NCI-H1105 treated with DMSO at 0.1 percent for 48 hours (cell line): ENCODE data around the gene ZNF98.
A peak's percentile ranks its signal among the peaks of the same experiment; 100 is the strongest.

Experiments used
- DNase-seq: peaks from one replicate; lab custom pipeline; 2025; lab: John Stamatoyannopoulos, UW

ZNF98 gene

DNA sequence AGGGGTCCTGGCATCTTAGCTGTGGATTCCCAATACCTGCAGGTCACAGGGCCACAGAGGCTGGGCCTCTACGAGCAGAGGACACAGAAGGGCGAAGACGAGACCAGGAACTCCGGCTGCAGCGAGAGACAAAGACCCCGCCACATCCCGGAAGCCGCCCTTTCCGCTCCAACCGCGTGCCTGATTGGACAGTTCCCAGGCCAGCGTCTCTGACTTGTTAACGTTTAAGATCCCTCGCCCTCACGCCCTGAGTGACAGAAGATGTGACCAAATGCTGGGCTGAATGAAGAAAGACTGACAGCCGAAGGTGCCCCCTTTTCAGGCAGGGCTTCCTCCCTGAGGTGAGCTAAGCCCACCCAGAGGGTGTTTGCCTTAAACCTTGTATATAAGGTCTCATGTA, at the start of gene ZNF98:
ZNF98 (minus strand) TSS at position 136 of the 400 bp plus-strand sequence; CDS start at position 14, 122 bp downstream.
- DNase-seq, result no peak

- no peak for DNase-seq
These were observed 24.5 kb upstream of the ZNF98 start for GRCh38 chr19:22446605-22447004.

DNA sequence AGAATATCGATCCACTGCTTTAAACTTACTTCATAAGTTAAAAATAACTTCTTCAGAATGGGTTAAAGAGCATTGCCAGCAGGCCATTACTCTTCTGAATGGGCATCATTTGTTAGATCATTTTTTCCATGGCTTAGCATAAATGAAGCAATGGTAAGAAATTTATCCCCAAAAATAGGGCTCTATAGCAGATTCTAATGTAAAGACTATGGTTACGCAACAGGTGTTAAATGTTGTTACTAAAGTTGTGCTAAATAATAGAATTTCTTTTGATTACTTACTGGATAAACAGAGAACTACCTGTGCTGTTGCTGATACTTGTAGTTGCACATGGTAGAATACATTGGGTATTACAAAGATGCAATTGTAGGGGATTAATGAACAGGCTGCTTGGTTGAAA, 15.9 kb upstream of the ZNF98 start:
- no peak for DNase-seq

DNA sequence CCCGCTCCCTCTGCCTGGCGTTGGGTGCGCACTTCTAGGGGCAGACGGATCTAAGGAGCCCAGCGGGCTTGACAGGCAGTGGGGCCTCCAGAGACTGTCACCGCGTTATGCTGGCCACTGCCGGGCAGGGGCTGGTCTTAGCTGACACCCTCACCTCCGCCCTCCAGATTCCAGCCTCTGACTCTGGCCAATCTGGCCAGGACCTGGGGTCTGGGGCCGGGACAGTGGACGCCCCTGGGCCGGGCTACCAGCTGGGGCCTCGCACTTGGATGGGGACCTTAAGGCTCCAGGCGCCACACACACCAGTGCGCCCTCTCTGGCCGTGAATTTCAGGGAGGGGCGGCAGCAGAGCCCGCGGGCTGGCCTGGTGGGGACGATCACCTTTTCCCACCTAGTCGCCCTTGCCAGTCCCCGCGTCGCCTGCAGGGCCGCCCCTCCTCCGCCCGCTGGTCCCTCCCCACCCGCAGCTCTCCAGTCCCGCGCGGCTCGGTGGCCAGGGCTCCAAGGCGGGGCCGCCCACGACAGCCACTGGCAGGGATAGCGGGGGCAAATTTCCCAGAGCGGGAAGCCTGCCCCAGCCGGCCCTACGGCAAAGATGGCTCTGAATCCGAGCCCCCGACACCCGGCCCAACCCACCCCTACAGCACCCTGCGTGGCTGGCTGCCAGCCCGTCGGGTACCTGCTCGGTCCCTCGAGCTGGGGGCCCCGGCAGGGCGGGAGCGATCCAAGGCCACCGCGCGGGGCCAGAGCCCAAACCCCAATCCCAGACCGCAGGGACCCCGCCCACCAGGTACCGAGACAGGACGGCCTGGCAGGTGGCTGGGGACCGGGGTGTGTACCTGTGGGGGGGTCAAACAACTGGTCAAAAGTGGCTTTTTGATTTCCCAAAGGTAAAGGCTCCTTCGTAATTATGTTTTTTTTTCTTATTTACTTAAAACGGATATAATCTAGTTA, 6.1 kb upstream of the ZNF98 start:
- DNase-seq, result no peak

GRCh38 chr19:22427547-22427946, 5.4 kb upstream of the ZNF98 start:
- DNase-seq, result peak; percentile 42

GRCh38 chr19:22426901-22427300, 4.8 kb upstream of the ZNF98 start:
- DNase-seq, result no peak

GRCh38 chr19:22421797-22422196, 349 bp downstream of the ZNF98 start:
- DNase-seq, result no peak

- no peak for DNase-seq
These were observed 67.5 kb downstream of the ZNF98 start for GRCh38 chr19:22354665-22355064.
